SK-MEL-5 (cell line): Measurements from ENCODE around the gene PTPRM. TPM values are rescaled to one million over a fixed set of nuclear protein-coding genes. Genes with fewer than 3 reads are reported as not detected.
A peak's percentile ranks its signal among the peaks of the same experiment; 100 is the strongest.

Source experiments
- DNase-seq: peaks from one replicate; pipeline ENCODE4 v3.0.0-alpha.2; 2016; ENCODE audit warnings: low read depth, low spot score
- in situ Hi-C: cut with HindIII; loops from 2 replicates; pipeline ENCODE4 v1.10.0; 2016; ENCODE audit warnings: low sequenced_read_pairs, high pct_unique_total_duplicates, low pct_unique_long_range_greater_than_20kb
- total RNA-seq: library from RNA; depleted of rRNA; stranded (reverse); fragments of >200 nt; shearing (Covaris generic); gene quantifications from 2 replicates; pipeline ENCODE4 v1.2.3, GENCODE V29; 2014

The PTPRM gene
- total RNA-seq, 1 experiment from 2014 or later, result 43.7 TPM

- no peak for DNase-seq
- in situ Hi-C loops, result no loop called here
Measured at GRCh38 chr18:7784171-7784570, 217.1 kb downstream of the PTPRM start.

GRCh38 chr18:7786569-7786968, 219.5 kb downstream of the PTPRM start:
- in situ Hi-C loops, result no loop called here

GRCh38 chr18:7787339-7787738, 220.2 kb downstream of the PTPRM start:
- in situ Hi-C loops, result no loop called here
- no peak for DNase-seq

More at GRCh38 chr18:7786569-7786968, 219.5 kb downstream of the PTPRM start:
- DNase-seq, result no peak

- peak; percentile 69 for DNase-seq
- in situ Hi-C loops, result no loop called here
Measured at GRCh38 chr18:7789856-7790552, 222.9 kb downstream of the PTPRM start.

- in situ Hi-C loops, result no loop called here
- no peak for DNase-seq
Measured at GRCh38 chr18:7793100-7793499, 226.0 kb downstream of the PTPRM start.

GRCh38 chr18:7803956-7804469, 236.9 kb downstream of the PTPRM start:
- in situ Hi-C loops, result no loop called here
- DNase-seq, result no peak

- no peak for DNase-seq
- in situ Hi-C loops, result no loop called here
Measured at GRCh38 chr18:7805096-7805495, 238.0 kb downstream of the PTPRM start.

- in situ Hi-C loops, result no loop called here
- no peak for DNase-seq
Measured at GRCh38 chr18:7805880-7806279, 238.8 kb downstream of the PTPRM start.

GRCh38 chr18:7807936-7808453, 240.9 kb downstream of the PTPRM start:
- in situ Hi-C loops, result no loop called here
- no peak for DNase-seq

- DNase-seq, result no peak
- in situ Hi-C loops, result no loop called here
Measured at GRCh38 chr18:7808992-7809391, 241.9 kb downstream of the PTPRM start.

GRCh38 chr18:7809455-7809854, 242.3 kb downstream of the PTPRM start:
- in situ Hi-C loops, result no loop called here
- DNase-seq, result no peak

- DNase-seq, result no peak
- in situ Hi-C loops, result no loop called here
Measured at GRCh38 chr18:7809978-7810377, 242.9 kb downstream of the PTPRM start.

- in situ Hi-C loops, result no loop called here
- DNase-seq, result no peak
Measured at GRCh38 chr18:7812431-7813063, 245.4 kb downstream of the PTPRM start.

GRCh38 chr18:7813131-7813530, 246.0 kb downstream of the PTPRM start:
- no peak for DNase-seq
- in situ Hi-C loops, result no loop called here

- DNase-seq, result no peak
- in situ Hi-C loops, result no loop called here
Measured at GRCh38 chr18:7814754-7815315, 247.7 kb downstream of the PTPRM start.

GRCh38 chr18:7815787-7816186, 248.7 kb downstream of the PTPRM start:
- no peak for DNase-seq
- in situ Hi-C loops, result no loop called here

- in situ Hi-C loops, result no loop called here
- DNase-seq, result no peak
Measured at GRCh38 chr18:7817575-7818230, 250.6 kb downstream of the PTPRM start.

GRCh38 chr18:7821784-7822183, 254.7 kb downstream of the PTPRM start:
- DNase-seq, result no peak
- in situ Hi-C loops, result no loop called here
